ENCODE measurements around the gene MYO9A. TPM values are rescaled to one million over a fixed set of nuclear protein-coding genes. Genes with fewer than 3 reads are reported as not detected.

Gene MYO9A
- polyA plus RNA-seq, 3 donors: 32.6 to 38.1 (median 34.2) TPM

DNA sequence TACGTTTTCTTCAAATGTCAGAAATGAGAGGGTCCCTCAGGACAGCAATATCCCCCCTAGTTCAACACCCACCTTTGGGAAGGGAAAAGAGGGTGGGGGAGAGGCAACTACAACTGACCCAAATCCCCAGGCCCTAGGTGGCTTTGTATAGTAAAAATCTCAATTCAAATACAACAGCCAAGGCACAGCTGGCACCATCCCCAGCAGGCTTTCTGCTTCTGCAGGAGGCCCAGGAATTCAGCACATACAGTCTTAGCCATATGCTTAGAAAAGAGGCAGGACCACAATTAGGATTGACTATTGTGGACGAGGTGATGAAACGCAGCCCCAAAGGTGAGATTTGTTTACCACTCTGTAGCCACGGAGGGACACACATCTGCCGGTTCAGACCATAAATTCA, 291.8 kb downstream of the MYO9A start:
- DNase-seq (ENCODE audit: extremely low read depth in 1 of 11, low read depth in 9 of 11, low spot score in 4 of 11): no peak

DNA sequence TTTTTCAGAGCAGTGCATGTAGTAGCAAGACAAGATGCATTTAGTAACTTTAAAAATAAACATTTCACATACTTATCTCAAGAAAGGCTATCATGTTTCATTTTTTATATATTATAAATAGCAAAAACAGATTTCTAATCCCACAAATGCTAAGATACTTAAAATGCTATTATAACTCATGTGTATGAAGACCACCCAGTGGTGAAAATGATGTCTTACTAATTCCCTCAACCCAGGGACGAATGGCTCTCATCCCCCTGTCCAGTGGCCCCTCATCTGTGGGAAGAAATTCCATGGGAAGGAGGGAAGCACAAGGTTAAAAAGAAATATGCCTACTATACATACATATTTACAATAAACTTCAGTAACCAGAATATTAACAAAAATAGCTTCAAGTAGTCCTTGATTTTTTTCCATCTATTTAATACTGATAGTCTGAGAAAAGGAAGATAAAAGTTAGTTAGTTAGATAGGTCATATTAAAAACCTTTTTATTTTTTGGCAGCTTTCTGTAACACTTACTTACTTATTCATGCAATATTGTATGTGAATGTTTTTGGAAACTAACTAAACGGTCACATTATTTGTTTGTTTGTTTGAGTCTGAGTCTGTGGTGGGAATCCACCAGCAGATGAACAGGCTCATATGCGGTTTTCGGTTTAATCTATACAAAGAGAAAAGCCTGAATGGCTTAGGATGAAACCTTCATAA, 292.8 kb downstream of the MYO9A start:
- no peak for DNase-seq (ENCODE audit: extremely low read depth in 1 of 11, low read depth in 9 of 11, low spot score in 4 of 11)

DNA sequence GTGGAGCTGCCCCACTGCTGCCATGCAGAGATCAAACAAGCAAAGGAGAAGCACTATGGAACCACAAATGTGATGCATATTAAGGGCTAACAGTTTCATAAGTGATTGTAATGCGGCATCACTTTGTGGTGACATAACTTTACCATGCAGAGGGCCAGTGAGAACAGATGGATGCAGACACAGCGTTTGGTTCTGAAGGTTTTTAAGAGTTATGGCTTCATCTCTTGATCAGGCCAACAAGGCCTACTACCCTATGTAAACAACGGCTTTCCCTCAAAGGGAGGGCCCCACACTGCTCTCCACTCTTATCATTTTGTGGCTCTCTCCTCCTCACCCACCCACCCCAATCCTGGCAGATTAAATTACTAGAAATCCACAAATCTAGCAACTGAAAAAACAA, 294.1 kb downstream of the MYO9A start:
- no peak for DNase-seq (ENCODE audit: extremely low read depth in 1 of 11, low read depth in 9 of 11, low spot score in 4 of 11)

DNA sequence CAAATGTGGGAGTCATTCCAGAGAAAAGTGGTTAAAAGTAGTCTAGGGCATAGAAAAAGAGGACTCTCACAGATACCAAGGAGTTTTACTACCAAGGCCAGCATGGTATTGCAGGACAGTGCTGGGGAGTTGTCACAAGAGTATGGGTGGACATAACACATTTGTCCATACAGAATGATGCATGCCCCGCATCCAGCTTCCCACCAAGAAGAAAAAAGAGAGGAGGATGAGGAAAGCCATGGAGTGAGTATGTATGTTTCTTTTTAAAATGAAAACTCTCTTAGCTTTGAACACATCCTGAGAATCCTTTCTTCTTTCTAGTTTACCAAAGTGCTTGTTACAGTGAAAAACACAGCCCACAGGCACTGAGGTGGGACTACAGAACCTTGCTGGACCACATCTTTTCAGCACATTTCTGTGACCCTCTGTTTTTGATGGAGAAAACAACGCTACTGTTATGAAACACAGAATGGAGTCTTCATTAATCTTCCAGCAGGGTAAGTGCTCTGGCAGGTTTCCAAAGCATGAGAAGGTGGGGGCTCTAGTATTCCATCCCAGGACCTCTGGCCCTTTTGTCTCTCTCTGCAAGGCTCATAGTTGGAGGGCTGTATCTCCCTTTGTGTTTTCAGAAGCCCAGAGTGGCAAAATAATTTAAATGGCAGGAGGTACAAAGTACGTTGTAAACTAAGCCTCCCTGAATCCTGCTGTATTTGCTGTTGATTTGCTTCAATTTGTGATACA, 294.9 kb downstream of the MYO9A start:
- DNase-seq (ENCODE audit: extremely low read depth in 1 of 11, low read depth in 9 of 11, low spot score in 4 of 11): no peak

DNA sequence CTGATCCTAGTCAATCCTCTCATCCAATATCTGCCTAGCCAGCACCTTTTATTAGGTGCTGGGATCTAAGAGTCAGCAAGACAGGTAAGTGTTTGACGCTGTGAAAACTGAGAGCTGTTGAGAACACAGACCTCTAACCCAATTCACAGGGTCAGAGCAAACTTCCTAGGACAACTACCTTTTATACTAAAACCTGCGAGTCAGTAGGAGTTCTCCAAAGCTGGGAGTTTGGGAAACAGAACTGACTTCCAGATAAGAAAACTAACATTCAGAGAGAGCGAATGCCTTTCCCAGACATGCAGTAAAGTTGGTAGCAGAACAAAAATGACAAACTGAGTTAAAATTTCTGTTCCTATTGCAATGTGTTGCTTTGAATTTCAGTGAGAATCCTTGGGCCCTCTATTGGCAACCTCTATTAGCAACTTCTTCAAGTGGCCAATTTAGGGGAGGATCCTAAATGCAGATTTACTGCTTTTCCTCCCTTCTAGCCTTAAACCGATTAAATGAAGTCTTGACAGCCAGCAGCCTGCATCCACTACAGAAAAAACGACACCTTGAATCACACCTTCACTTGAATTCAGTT, 296.3 kb downstream of the MYO9A start:
- DNase-seq (ENCODE audit: extremely low read depth in 1 of 11, low read depth in 9 of 11, low spot score in 4 of 11): no peak

DNA sequence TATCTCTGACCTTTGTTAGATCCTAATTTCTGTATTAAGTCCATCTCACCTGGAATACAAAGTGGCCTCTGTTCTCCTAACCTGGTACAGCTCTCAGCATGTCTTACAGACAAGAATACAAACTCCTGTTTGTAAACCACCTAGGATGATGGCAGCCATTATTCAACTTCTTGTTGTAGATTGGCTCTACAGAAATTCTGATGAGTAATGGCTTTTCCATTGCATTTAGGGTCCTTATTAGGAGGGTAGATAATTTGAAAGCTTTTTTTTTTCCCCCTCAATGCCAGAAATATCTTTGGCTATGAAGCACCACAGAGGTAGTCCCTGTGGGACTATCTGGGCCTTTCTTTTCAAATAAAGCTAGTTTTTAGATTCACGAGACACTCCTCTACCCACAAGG, 297.8 kb downstream of the MYO9A start:
- DNase-seq (ENCODE audit: extremely low read depth in 1 of 11, low read depth in 9 of 11, low spot score in 4 of 11): no peak

DNA sequence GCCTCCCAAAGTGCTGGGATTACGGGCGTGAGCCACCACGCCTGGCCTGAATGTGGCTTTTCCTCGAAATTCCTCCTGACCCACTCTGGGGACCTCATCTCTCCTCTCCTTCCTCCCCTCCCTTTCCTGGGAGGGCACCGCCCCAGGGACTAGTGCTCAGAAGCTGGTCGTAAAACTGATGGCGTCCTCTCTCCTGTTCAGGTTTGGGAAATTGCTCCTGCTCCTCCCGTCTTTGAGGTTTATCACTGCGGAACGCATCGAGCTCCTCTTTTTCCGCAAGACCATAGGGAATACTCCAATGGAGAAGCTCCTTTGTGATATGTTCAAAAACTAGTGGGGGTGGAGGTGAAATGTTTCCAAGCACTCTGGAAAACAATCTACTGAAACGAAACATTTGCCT, 300.6 kb downstream of the MYO9A start:
- no peak for DNase-seq (ENCODE audit: extremely low read depth in 1 of 11, low read depth in 9 of 11, low spot score in 4 of 11)

DNA sequence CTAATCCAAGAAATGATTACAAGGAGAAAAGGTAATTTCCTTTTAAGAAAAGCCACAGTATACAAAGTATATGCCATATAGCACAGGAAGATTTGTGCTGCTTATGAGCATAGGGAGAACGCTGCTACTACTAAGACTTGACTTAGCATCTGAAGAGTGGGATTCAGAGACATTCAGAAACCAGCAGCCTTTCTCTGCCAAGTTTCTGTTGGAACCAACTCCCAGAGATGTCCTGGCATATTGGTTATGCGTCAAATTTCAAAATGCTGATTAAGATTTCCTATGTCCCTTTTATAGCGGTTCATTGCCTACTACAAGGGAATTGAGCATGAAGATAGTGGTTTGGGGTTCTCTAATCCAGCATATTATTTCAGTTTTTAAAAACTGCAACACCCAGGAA, 302.6 kb downstream of the MYO9A start:
- no peak for DNase-seq (ENCODE audit: extremely low read depth in 1 of 11, low read depth in 9 of 11, low spot score in 4 of 11)

DNA sequence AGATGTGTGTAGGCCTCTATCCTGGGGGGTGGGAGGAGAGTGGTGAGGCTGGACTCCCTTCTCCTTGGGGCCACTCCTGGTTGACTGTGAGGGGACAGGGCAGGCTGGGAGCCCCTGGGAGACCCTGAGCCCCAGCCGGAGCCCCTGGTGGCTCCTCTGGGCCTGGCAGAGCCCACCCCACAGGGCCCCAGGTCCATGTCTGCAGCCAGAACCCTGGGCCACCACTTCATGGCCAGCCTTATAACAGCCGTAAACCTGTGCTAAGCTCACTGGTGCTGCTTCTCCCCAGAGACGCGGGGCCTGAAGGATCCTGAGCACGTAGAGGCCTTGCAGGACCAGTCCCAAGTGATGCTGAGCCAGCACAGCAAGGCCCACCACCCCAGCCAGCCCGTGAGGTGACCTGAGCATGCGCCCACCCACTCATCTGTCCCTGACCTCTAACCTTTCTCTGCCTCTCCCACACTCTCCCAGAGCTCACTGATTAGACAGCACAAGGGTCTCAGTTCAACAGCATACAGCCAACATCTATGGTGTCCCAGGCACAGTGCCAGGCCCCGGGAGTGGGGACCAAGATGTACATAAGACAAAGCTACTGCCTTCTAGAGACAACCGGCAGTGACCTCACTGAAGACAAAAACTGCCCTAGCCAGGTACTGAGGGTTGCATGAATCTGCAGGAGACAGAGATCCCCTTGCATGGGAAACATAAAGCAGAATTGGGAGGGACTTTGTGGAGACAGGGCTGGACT, 304.1 kb downstream of the MYO9A start:
- DNase-seq (ENCODE audit: extremely low read depth in 1 of 11, low read depth in 9 of 11, low spot score in 4 of 11): no peak

DNA sequence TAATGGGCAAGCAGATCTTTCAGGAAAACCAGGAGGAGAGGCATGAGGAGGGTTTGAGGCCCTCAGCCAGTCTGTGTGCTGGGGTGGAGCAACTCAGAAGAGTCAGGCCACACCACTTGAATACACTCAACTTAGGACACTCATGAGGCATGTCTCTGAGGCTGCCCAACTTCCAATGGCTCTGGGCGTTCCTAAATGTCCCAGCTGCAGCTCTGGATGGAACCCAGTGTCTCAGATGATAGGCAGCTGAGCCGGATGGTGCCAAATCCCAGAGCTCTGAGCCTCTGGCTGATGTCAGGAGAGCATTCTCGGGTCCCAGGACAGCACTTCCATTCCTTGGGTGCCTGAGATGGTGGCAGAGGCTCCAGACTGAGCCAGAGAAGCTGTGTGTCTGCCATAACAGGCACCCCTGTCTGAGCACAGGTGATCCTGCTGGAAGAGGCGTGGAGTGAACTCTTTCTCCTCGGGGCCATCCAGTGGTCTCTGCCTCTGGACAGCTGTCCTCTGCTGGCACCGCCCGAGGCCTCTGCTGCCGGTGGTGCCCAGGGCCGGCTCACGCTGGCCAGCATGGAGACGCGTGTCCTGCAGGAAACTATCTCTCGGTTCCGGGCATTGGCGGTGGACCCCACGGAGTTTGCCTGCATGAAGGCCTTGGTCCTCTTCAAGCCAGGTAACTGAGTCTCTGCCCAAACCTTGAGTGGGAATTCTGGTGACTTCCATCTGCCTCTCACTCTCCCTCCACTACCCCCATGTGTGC, 304.8 kb downstream of the MYO9A start:
- DNase-seq (ENCODE audit: extremely low read depth in 1 of 11, low read depth in 9 of 11, low spot score in 4 of 11): no peak

DNA sequence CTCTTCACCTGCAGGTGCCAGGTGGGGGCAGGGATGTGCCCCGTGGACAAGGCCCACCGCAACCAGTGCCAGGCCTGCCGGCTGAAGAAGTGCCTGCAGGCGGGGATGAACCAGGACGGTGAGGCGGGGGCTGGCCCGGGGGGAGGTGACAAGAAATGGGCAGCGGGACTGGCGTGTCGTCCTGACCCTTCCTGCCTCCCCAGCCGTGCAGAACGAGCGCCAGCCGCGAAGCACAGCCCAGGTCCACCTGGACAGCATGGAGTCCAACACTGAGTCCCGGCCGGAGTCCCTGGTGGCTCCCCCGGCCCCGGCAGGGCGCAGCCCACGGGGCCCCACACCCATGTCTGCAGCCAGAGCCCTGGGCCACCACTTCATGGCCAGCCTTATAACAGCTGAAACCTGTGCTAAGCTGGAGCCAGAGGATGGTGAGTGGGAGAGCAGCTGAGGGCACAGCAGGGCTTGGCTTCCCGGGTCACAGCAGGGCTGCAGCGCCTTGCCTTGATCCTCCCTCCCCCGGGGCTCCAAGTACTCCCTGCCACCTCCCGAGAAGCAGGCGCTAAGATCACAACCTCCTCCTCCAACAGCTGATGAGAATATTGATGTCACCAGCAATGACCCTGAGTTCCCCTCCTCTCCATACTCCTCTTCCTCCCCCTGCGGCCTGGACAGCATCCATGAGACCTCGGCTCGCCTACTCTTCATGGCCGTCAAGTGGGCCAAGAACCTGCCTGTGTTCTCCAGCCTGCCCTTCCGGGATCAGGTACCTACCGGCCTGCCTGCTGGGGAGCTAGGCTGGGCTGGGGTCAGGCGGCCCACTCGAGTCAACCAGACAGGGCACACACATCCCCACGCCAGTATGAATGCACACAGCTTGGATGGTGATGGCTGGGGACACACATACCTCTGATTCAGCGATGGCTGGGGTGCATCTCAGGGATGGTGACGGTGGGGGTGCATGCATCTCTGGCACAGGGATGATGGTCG, 305.9 kb downstream of the MYO9A start:
- DNase-seq (ENCODE audit: extremely low read depth in 1 of 11, low read depth in 9 of 11, low spot score in 4 of 11): no peak

DNA sequence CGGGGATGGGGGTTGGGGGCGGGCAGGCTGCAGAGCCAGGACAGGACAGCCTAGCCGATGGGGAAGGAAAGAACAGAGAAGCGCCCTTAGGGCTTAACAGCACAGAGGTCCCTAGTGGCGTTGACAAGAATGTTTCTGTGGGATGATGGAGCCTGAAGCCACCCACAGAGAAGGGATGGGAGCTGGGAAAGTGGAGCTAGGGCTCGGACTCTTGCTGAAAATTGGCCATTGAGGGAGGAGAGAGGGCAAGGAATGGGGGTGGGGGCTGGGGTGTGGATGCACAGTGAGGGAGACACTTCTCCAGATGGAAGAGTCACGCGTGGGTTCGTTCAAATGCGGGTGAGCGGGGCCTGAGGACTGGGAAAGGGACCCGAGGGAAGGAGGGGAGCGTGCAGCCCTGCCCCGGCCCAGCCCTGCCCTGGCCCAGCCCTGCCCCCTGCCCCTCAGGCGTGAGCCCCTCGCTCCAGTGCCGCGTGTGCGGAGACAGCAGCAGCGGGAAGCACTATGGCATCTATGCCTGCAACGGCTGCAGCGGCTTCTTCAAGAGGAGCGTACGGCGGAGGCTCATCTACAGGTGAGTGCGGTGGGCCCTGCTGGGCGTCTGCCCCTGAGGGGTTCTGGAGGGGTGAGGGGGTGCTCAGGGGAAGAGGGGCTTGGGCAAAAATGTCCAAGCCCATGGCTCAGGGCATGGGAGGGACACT, 306.8 kb downstream of the MYO9A start:
- DNase-seq (ENCODE audit: extremely low read depth in 1 of 11, low read depth in 9 of 11, low spot score in 4 of 11): no peak

DNA sequence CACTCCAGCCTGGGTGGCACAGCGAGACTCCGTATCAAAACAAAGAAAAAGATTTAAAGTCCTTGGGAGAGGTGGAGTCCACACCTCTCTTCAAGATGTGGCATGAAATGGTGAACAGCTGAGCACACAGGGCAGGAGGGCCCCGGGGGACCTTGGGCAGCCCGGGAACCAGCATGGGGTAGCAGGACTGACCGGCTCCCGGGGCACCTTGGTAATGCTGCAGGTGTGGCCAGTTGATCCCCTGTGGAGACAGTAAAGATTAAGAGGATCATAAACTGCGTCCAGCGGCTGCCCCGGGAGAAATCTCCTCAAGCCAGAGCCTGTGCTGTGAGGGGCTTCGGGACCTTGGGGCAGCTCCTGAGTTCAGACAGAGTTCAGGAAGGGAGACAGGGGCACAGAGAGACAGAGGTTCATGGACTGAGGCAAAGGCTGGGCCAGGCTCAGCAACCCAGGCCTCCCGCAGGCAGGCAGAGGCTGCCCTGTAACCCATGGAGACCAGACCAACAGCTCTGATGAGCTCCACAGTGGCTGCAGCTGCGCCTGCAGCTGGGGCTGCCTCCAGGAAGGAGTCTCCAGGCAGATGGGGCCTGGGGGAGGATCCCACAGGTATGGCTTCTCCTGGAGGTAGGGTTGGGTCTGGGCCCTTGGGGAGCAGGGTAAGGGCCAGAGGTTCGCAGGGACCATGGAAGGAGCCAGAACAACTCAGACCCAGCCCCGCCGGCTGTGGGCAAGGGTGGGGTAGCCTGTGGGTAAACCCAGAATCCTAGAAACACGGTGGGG, 307.5 kb downstream of the MYO9A start, which contains the start of gene NR2E3:
Gene NR2E3 (plus strand): TSS at position 299 of the 780 bp plus-strand sequence. CDS start 190 bp downstream, at position 489.
- DNase-seq (ENCODE audit: extremely low read depth in 1 of 11, low read depth in 9 of 11, low spot score in 4 of 11): no peak

DNA sequence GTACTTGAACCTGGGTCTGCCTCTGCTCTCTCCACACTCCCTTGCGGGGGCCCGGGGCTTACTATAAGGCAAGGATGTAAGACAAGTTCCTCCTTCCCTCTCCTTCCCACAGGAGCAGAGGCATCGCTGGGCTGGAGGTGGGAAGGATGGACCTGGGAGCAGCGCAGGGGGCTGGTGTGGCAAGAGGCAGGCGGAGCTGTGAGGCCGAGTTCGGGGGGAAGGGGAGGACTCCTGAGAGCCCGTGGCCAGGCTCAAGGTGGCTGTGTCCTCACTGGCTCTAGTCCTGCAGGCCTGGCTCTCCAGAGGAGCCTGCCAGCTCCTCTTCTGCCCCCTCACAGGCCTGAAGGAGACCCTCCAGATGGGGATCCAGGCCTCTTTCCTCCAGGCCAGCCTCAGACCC, 308.6 kb downstream of the MYO9A start:
- DNase-seq (ENCODE audit: extremely low read depth in 1 of 11, low read depth in 9 of 11, low spot score in 4 of 11): no peak

DNA sequence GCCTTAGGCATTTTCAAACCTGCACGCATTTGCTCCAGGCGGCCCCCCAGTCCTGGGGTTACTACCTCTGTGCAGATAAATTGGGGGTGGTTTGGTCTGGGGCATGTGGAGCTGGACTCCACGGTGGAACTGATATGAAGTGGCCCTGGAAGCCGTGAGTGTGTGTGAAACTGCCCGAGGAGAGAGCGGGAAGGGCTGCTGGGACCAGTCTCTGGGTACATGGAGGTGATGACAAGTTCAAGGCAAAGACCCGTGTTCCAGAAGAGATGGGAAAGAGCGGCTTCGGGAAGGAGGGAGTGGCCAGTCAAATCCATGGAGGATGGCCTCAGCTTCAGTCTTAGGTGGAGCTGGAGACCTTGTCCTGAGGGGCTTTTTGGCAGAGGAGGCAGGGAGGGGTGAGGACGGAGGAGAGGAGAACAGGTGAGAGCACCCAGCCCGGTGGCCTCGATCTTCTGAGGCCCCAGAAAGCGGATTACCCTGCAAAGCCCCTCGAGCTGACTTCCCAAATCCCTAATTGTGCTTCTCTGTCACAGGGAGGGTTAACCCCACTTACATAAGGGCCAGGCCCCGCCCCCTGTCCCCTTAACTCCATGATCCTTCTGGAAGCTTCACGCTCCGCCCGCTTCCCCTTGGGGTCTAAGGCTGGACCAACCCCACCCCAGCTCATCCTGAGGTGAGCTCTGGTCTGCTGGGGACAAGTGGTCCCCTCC, 309.5 kb downstream of the MYO9A start:
- DNase-seq (ENCODE audit: extremely low read depth in 1 of 11, low read depth in 9 of 11, low spot score in 4 of 11): no peak

DNA sequence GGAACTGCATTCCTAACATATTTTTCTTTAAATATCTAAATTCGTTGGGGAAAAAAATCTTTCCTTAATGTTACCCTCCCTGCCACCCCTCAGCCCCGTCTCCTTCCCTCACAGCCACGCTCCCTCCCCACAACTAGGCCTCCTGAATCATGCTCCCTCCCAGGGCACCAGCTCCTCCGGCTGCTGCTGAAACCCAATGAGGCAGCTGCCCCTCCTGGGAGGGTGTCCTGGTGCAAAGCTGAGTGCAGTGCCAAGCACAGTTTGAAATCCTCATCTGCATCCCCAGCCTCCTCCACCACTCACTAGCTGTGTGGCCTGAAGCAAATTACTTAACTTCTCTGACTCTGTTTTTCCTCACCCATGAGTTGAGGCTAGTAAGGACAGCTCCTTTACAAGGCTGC, 310.3 kb downstream of the MYO9A start:
- DNase-seq (ENCODE audit: extremely low read depth in 1 of 11, low read depth in 9 of 11, low spot score in 4 of 11): no peak
